HG02884 (cell line): ENCODE data around the gene POSTN.
"Not testable (repeated sequence)": the region's sequence is repeated elsewhere in the genome, so short reads cannot be mapped to it uniquely, and the experiment has no call there.

Experiments
- ATAC-seq: cut with Tn5 transposase; IDR thresholded peaks from one replicate; pipeline ENCODE4 v1.9.1; 2021; ENCODE audit warnings: mild to moderate bottlenecking, moderate library complexity; ENCODE audit not compliant: unreplicated experiment

Gene POSTN

DNA sequence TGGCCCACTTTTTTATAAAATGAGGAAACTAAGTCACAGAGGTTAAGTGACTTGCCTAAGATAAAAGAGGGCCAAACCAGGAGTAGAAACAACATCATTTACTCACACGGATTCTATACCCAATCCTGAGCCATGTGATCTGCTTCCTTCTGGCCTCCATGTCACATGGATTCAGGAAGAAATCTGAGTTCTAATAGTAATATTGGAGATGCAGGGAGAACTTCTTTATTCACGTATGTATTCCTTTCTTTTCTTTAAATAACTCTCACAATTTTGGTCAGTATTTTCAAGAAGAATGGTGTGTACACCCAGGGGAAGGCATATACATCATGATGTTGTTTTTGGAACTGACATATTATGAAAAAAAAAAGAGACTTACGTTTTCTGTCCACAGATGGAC, 1.8 kb downstream of the POSTN start:
- ATAC-seq, result no peak

GRCh38 chr13:37595162-37595561, 3.4 kb downstream of the POSTN start:
- ATAC-seq, result no peak

GRCh38 chr13:37594550-37594949, 4.0 kb downstream of the POSTN start:
- no peak for ATAC-seq

DNA sequence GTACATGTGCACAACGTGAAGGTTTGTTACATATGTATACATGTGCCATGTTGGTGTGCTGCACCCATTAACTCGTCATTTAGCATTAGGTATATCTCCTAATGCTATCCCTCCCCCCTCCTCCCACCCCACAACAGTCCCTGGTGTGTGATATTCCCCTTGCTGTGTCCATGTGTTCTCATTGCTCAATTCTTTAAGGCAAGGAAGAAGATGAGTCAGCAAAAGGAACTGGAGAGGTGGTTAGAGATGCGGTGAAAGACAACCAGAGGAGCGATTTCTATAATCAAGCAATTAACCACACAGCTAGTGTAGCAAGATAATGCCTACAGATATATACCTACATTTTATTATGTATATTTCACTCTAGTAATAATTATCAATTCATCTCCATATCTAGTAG, 9.2 kb downstream of the POSTN start:
- not testable (repeated sequence) for ATAC-seq

DNA sequence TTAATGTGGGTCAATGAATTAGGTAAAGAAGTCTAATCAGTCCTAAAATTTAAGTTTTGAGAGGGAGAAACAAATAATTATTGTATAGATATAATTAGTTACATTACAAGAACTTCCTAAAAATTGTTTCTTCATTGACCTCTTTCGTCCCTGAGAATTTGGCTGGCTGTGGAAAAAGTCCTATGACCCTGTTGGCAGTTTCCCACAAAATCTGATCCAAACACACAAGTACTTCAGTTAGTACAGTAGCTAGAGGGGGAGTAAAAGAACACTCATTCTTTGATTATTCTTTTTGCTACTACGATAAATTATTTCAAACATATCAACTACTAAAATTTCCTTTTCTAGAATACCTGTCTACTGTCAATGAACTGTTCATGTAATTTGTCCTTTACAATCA, 11.3 kb downstream of the POSTN start:
- ATAC-seq, result no peak

DNA sequence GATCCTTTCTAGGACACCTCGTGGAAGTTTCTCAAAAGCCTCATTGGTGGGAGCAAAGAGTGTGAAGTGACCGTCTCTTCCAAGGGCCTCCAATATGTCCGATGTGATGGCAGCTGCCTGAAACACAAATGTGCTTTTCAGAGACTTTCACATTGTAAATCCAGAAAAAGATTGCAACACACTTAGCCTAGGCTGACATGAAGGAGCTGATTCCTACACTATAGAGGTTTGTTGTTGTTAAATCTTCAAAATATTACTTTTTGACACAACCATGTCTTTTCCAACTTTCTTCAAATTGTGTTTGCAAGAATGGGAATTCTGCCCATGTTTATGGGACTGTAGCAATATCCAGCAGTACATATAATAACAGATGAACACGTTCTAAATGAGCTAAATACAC, 12.4 kb downstream of the POSTN start:
- ATAC-seq, result no peak

DNA sequence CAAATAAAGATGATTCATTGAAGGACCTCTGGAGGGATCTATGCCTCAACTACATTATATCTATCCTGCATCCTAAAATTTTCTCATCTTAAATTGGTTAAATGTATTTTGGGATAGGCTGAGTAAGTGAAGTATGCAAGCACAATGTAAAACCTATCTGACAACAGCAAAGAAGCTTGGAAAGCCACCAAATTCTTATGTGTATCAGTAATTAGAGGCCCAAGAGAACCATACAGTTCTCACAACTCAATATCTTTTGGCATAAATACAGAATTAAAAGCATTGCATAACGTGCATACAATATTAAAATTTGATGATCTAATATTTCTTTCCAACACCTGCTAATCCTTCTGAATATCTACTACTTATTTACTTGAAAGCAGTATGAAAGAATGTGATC, 13.0 kb downstream of the POSTN start:
- ATAC-seq, result no peak

- no peak for ATAC-seq
Measured at GRCh38 chr13:37576601-37577000, 22.0 kb downstream of the POSTN start.

DNA sequence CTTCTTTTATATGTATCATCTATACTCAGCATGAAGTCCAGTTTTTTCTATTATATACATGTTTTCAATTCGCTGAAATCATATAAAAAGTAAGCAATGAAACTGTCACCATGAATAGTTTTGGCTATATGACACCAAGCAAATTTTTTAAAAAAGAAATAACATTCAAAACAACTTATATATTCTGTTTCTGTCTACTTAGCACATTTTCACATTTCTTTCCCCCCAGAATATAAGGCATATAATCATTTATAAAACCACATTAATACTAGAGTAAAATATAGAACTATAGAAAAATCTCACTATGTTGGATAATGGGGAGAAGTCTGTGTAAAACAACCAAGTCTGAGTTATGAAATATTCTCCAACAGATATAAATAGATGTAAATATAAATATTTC, 33.1 kb downstream of the POSTN start:
- ATAC-seq, result no peak

DNA sequence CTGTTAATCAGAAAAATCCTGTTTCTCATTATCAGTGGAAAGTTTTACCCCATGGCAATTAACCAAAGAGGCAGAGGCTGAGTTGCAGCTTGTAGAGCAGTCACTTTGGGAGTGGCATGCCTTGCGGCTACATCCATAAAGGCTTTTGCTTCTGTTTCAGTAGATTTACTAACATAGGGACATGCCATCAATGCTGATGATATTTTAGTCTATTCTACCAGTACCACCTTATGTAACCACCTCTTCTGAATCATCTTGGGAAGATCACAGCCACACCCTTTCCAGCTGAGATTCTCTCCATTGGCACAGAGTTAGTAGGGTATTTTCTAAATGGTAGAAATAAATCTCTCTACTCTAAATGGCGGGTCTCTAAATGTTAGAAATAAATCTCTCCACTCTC, 37.5 kb downstream of the POSTN start:
- ATAC-seq, result no peak

- ATAC-seq, result no peak
Measured at GRCh38 chr13:37560526-37560925, 38.0 kb downstream of the POSTN start.

DNA sequence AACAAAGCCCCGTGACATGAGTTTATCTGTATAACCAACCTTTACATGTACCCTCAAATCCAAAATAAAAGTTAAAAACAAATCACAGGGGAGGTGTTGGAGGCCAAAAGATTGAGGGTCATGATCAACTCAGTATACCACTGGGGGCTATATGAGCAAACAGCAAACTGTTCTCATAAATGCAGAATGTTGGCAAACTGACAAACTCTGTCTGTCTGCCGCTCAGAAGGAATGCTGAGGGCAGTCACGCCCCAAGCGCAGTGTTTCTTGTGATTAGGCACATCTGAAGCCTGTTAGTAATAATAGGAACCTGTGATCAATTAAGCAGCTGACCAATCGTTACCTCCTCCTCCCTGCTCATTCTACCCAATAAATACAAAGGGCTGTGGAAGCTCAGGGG, 39.8 kb downstream of the POSTN start:
- not testable (repeated sequence) for ATAC-seq

DNA sequence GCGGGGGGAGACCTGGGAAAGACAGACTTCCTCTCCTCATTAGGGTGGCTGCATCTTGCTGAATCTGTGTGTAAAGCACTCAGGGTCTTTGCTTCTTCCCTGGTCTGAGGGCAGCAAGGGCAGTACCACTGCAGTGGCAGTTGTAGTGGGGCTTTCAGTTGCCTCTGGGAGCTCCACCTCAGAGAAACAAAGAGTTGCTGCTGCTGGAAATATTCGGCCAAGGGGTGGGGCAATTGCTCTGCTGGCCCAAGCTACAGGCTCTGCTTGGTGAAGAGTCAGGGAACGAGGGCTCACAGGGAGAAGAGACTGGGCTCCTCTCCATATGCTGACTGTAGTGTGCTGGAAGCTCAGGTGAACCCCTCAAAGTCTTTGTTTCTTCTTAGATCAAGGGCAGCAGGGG, 52.5 kb downstream of the POSTN start:
- ATAC-seq, result no peak

- ATAC-seq, result no peak
Measured at GRCh38 chr13:37544995-37545394, 53.6 kb downstream of the POSTN start.

- no peak for ATAC-seq
Measured at GRCh38 chr13:37539976-37540605, 58.5 kb downstream of the POSTN start.

DNA sequence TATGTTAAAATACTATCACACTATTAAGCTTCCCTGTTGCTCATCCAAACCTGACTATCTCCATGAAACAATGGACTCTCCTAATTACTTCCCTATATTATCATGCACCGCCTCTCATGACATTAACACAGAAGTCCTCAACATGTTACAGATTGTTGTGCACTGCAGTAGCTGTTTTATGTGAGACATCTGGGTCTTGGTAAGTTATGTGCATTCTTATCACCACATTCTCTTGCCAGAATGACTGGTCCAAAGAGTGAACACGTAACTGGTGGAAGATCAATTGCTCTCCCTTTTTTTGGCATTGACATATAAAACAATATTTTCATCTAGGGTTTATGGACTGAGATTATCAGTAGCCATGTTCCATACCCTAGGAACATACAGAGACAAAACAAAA, 59.4 kb downstream of the POSTN start:
- no peak for ATAC-seq

DNA sequence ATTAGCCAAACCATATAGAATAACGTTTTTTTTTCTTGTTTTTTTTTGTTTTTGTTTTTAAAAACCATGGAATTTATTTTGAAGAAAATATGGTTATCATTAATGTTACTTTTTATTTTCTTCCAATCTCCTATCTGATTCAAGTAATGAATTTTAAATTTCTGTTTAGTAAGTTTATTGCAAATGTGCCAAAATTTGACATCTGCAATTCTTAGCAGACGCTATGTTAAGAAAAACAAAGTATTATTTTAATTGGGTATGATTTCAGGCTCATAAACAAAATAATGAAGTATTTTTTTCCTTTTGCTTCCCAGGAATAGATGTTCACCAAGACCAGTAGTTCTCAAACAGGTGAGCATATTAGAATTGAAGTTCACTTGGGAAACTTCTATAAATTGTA, 63.1 kb downstream of the POSTN start:
- no peak for ATAC-seq

- no peak for ATAC-seq
Measured at GRCh38 chr13:37534676-37535075, 63.9 kb downstream of the POSTN start.

- ATAC-seq, result no peak
Measured at GRCh38 chr13:37534181-37534580, 64.4 kb downstream of the POSTN start.

DNA sequence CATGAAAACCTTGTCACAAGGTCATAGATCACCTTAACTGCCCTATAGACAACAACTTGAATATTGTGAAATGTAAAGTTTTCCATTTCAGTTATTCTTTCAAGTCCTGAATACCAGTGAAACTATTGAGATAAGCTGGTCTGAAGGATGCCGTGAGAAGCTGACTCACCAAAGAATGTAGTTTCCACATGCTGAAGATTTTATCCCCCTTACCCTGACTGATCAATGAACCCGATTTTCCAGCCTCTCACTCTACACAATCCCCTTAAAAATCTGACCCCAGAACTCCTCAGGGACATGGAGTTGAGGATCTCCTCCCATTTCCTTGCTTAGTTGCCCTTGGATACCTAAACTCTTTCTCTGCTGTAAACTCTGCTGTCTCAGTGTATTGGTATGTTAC, 67.5 kb downstream of the POSTN start:
- ATAC-seq, result no peak

DNA sequence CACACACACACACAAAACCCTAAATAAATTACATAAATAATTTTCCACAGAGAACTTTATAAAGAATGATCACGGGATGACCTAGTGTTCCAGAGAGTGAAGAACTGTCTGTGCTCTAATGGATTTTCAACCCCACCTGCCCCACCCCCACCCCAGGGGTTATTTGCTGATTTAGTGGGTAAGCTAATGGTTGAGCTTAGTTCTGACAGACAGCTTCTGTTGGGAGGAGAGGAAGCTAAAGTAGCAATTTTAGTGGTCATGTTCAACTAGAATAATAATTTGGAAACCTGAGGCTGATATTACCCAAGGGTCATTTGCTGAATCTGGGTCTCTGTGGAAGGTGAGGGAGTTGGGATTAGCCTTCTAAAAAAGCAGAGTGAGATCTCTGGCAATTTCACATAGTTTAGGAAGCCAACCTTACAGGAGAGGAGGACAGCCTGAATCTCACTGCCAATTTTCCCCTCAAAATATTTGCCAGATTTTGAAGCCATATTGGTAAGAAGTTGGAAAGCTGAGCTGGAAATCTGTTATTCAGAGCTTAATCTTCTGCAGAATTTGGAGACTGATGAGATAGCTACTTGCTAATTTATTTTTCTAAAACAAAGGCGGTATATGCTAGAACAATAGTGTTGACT, 68.7 kb downstream of the POSTN start:
- ATAC-seq, result no peak

- ATAC-seq, result no peak
Measured at GRCh38 chr13:37526710-37527473, 71.7 kb downstream of the POSTN start.
